CD14-positive monocyte (primary cell): ENCODE data around the gene LIMCH1. TPM values are rescaled to one million over a fixed set of nuclear protein-coding genes. Genes with fewer than 3 reads are reported as not detected.

Source experiments
- DNase-seq, 3 donors: peaks; one replicate each; pipeline ENCODE4 v3.0.0-alpha.2; 2011 to 2022
- H2AFZ ChIP-seq: 2 replicates; pipeline ENCODE4 v1.6.0; 2012; ENCODE audit warnings: mild to moderate bottlenecking, low read depth, low read length, inconsistent platforms; ENCODE audit not compliant: insufficient read depth, poor library complexity, severe bottlenecking
- H3K27ac ChIP-seq, 2 donors: 1 replicate in 1 of 2; 2 replicates in 1 of 2; pipeline ENCODE4 v1.5.1; 2012 to 2013; ENCODE audit warnings: low read length in 2 of 2, control low read depth in 1 of 2, inconsistent platforms in 1 of 2, low read depth in 1 of 2, mild to moderate bottlenecking in 1 of 2
- H3K27me3 ChIP-seq, 2 donors: one replicate each; pipeline versions ENCODE4 v1.6.0 to v1.6.1; 2011 to 2013; ENCODE audit warnings: low read length in 2 of 2; ENCODE audit not compliant: control insufficient read depth in 2 of 2, insufficient read depth in 2 of 2
- H3K36me3 ChIP-seq, 2 donors: replicated peaks in 1 of 2; 1 replicate in 1 of 2; 2 replicates in 1 of 2; pipeline versions ENCODE4 v1.5.1 to v1.6.1; 2012 to 2013; ENCODE audit warnings: low read length in 2 of 2, control low read depth in 1 of 2, inconsistent platforms in 1 of 2, mild to moderate bottlenecking in 1 of 2; ENCODE audit not compliant: insufficient read depth in 2 of 2, control insufficient read depth in 1 of 2
- H3K4me1 ChIP-seq, 2 donors: 1 replicate in 1 of 2; 2 replicates in 1 of 2; pipeline versions ENCODE4 v1.5.1 to v1.6.1; 2012 to 2013; ENCODE audit warnings: low read length in 2 of 2, control low read depth in 1 of 2, inconsistent platforms in 1 of 2, mild to moderate bottlenecking in 1 of 2, moderate library complexity in 1 of 2; ENCODE audit not compliant: insufficient read depth in 2 of 2, control insufficient read depth in 1 of 2
- H3K4me2 ChIP-seq: replicated peaks from 2 replicates; pipeline ENCODE3; 2012; ENCODE audit warnings: low read length, moderate library complexity, mild to moderate bottlenecking; ENCODE audit not compliant: poor library complexity, severe bottlenecking; ENCODE audit errors: extremely low read depth
- H3K4me3 ChIP-seq, 3 experiments: fragments of 200-600 bp in 1 of 3; sonication (generic) in 1 of 3; replicated peaks in 1 of 3; 1 replicate in 2 of 3; 2 replicates in 1 of 3; pipeline ENCODE4 v1.5.1; 2011 to 2013; ENCODE audit warnings: low read length in 3 of 3, mild to moderate bottlenecking in 3 of 3, control low read depth in 2 of 3, low read depth in 2 of 3, inconsistent platforms in 1 of 3, moderate library complexity in 1 of 3
- H3K79me2 ChIP-seq: 2 replicates; pipeline ENCODE4 v1.6.0; 2012; ENCODE audit warnings: mild to moderate bottlenecking, control low read depth, inconsistent platforms, low read length, moderate library complexity; ENCODE audit not compliant: insufficient read depth
- H3K9ac ChIP-seq: 2 replicates; pipeline ENCODE4 v1.6.0; 2017; ENCODE audit warnings: low read length, mild to moderate bottlenecking; ENCODE audit not compliant: insufficient read depth, poor library complexity, severe bottlenecking
- H3K9me3 ChIP-seq, 2 donors: replicated peaks in 1 of 2; 1 replicate in 1 of 2; 2 replicates in 1 of 2; pipeline versions ENCODE4 v1.5.1 to v1.6.1; 2012 to 2013; ENCODE audit warnings: low read length in 2 of 2, control low read depth in 1 of 2; ENCODE audit not compliant: control insufficient read depth in 1 of 2, insufficient read depth in 1 of 2
- H4K20me1 ChIP-seq: 2 replicates; pipeline ENCODE4 v1.6.0; 2012; ENCODE audit warnings: mild to moderate bottlenecking, low read length, control low read depth, moderate library complexity; ENCODE audit not compliant: insufficient read depth
- H3K27ac Mint-ChIP-seq, 7 donors: one replicate each; pipeline ENCODE4 v1.8.0; 2020; ENCODE audit warnings: mild to moderate bottlenecking in 7 of 7, mixed read lengths in 7 of 7, moderate library complexity in 6 of 7, inconsistent platforms in 2 of 7
- H3K27me3 Mint-ChIP-seq, 3 donors: one replicate each; pipeline ENCODE4 v1.8.0; 2021 to 2022; ENCODE audit warnings: low read depth in 3 of 3, mild to moderate bottlenecking in 3 of 3, mixed read lengths in 3 of 3, moderate library complexity in 3 of 3, inconsistent platforms in 1 of 3
- H3K36me3 Mint-ChIP-seq, 2 donors: one replicate each; pipeline ENCODE4 v1.8.0; 2020; ENCODE audit warnings: mixed read lengths in 2 of 2, inconsistent platforms in 1 of 2, mild to moderate bottlenecking in 1 of 2
- H3K4me1 Mint-ChIP-seq: one replicate; pipeline ENCODE4 v1.8.0; 2020; ENCODE audit warnings: mild to moderate bottlenecking, mixed read lengths
- H3K4me3 Mint-ChIP-seq, 2 donors: one replicate each; pipeline ENCODE4 v1.8.0; 2020; ENCODE audit warnings: mild to moderate bottlenecking in 2 of 2, mixed read lengths in 2 of 2, moderate library complexity in 1 of 2
- H3K9me3 Mint-ChIP-seq, 7 donors: one replicate each; pipeline ENCODE4 v1.8.0; 2020 to 2022; ENCODE audit warnings: mixed read lengths in 7 of 7, mild to moderate bottlenecking in 6 of 7, moderate library complexity in 6 of 7, inconsistent platforms in 2 of 7
- CTCF ChIP-seq: fragments of 200-600 bp; IDR thresholded peaks from one replicate; pipeline ENCODE4 v1.8.0; 2022; ENCODE audit warnings: antibody characterized with exemption, mild to moderate bottlenecking
- WGBS: methylation state at CpG from one replicate; pipeline ENCODE4 v1.1.5; 2013; ENCODE audit warnings: missing lambda C conversion rate; ENCODE audit not compliant: insufficient coverage; 5-methylcytosine and 5-hydroxymethylcytosine counted together
- intact Hi-C, 2 donors: fragments of 100-400 bp; cut with micrococcal nuclease; formaldehyde crosslinking; loops; one replicate each; pipeline versions ENCODE4 v1.15.0 to v1.15.1; 2023
- polyA plus RNA-seq, 3 donors: library from polyadenylated mRNA; depleted of rRNA in 1 of 3; unstranded in 2 of 3; stranded (reverse) in 1 of 3; fragments of 300-500 nt in 2 of 3; fragments of >200 nt in 1 of 3; fragmentation: Illumina TruSeq in 2 of 3; gene quantifications; 1 replicate in 2 of 3; 2 replicates in 1 of 3; pipeline ENCODE4 v1.2.3, GENCODE V29; 2012 to 2021

Gene LIMCH1
- polyA plus RNA-seq, 3 donors = 0.25 to 0.64 (median 0.32) TPM

DNA sequence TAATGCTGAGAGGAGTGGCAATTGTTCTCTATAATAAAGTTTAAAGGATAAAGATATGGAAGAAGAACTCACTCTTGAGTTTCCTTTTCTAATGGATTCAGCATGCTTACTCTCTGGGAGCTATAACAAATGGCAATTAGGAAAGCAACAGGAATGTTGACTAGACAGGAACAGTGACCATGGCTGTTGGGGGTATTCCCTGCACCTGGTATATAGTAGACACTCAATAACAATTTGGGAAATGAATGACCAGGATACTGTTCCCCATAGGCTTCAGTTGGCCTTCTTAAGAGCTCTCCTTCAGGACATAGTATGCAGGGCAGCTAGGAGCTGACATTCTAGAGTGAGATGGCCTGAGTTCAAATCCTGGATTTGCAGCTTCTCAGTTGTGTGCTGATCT lies 1.8 kb downstream of the LIMCH1 start:
- no peaks in the 10 kb centered on the region for H4K20me1 ChIP-seq
- H3K27ac Mint-ChIP-seq = no peak overlapping the region
- no peak overlapping the region for H2AFZ ChIP-seq
- H3K4me1 ChIP-seq = peaks cover 0 to 3% of the 10 kb centered on the region in 2 donors
- peaks cover 6% of the 10 kb centered on the region for H3K4me1 Mint-ChIP-seq
- H3K36me3 ChIP-seq = no peaks in the 10 kb centered on the region
- no peaks in the 10 kb centered on the region for H3K27me3 ChIP-seq
- no peaks in the 10 kb centered on the region for H3K9me3 Mint-ChIP-seq
- no peak for DNase-seq
- TF ChIP-seq CTCF = no peak
- H3K4me2 ChIP-seq = no peak overlapping the region
- peaks cover 3 to 4% (median 3%) of the 10 kb centered on the region in 3 donors for H3K27me3 Mint-ChIP-seq
- H3K36me3 Mint-ChIP-seq = no peaks in the 10 kb centered on the region
- no peak overlapping the region for H3K9ac ChIP-seq
- intact Hi-C loops = no loop called here
- no peak overlapping the region for H3K4me3 ChIP-seq
- H3K9me3 ChIP-seq = no peaks in the 10 kb centered on the region
- no peaks in the 10 kb centered on the region for H3K79me2 ChIP-seq
- no peak overlapping the region for H3K4me3 Mint-ChIP-seq
- H3K27ac ChIP-seq = no peak overlapping the region

DNA sequence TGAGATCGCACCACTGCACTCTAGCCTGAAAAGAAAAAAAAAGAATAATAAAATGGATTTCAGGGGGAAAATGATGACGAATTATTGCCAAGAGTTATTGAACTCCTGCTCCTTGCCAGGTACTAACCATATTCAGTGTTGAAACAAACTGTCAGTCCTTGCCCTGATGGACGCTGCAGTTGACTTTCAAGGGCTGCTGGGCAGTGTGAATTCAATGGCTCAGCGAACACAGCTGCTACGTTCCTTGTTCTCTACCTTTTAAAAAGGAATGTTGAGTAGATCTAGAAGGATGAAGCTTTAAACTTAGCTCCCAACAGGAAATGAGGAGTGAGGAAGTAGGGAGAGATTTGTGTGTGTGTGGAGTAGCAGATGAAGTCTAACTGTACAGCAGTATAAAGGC lies 2.7 kb downstream of the LIMCH1 start:
- Mint-ChIP-seq H3K4me1 (peaks cover 6% of the 10 kb centered on the region), H3K36me3 (no peaks in the 10 kb centered on the region), H3K4me3 (no peak overlapping the region), H3K27ac (no peak overlapping the region), H3K27me3 (peaks cover 3 to 5% (median 3%) of the 10 kb centered on the region in 3 donors), H3K9me3 (no peaks in the 10 kb centered on the region)
- no peak for TF ChIP-seq CTCF
- intact Hi-C loops = no loop called here
- H3K4me3 ChIP-seq = no peak overlapping the region
- H3K79me2 ChIP-seq = no peaks in the 10 kb centered on the region
- no peaks in the 10 kb centered on the region for H4K20me1 ChIP-seq
- no peak overlapping the region for H2AFZ ChIP-seq
- H3K4me2 ChIP-seq = no peak overlapping the region
- no peak overlapping the region for H3K27ac ChIP-seq
- H3K9ac ChIP-seq = no peak overlapping the region
- peaks cover 0 to 3% of the 10 kb centered on the region in 2 donors for H3K4me1 ChIP-seq
- WGBS = 100% methylated on average over 2 of the region's 5 CpGs
- H3K27me3 ChIP-seq = no peaks in the 10 kb centered on the region
- no peak for DNase-seq
- no peaks in the 10 kb centered on the region for H3K9me3 ChIP-seq
- no peaks in the 10 kb centered on the region for H3K36me3 ChIP-seq
